Measurements from ENCODE around the gene FAM168A. TPM values are rescaled to one million over a fixed set of nuclear protein-coding genes. Genes with fewer than 3 reads are reported as not detected.

Gene FAM168A
- total RNA-seq, 1 experiment from 2014 or later = 12.9 TPM

DNA sequence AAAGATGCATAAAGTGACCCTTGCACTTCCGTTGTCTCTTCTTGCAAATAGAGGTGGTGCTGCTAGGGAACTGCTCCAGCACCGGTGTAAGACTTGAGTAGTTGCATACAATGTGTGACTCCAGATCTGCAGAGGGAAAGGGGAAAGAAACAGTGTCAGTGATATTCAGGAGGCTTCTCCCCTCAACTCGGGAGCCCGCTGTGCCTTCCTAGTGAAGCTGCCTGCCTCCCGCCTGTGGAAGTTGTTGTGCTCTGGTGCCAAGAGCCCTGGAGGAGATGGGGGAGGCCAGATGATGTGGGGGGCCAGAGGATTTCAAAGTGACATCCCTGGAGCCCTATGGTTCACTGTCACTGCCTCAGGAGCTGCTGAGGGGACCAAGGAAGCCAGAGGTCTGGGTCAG is 191.3 kb downstream of the FAM168A start:
- no peak overlapping the region for H3K4me2 ChIP-seq (ENCODE audit: low read depth, low read length, poor library complexity, severe bottlenecking)
- H3K4me3 ChIP-seq (ENCODE audit: low read length) = no peak overlapping the region
- H3K9me3 ChIP-seq (ENCODE audit: low read length) = no peaks in the 10 kb centered on the region
- no peaks in the 10 kb centered on the region for H3K4me1 ChIP-seq (ENCODE audit: low read length)
- H3K27me3 ChIP-seq (ENCODE audit: low read length) = no peaks in the 10 kb centered on the region
- no peaks in the 10 kb centered on the region for H3K79me2 ChIP-seq (ENCODE audit: low read length)
- H3K36me3 ChIP-seq (ENCODE audit: insufficient read depth, low read length) = peaks cover 19% of the 10 kb centered on the region
- no peaks in the 10 kb centered on the region for H3K9me2 ChIP-seq (replicated peaks; ENCODE audit: insufficient read depth, low read length)
- no peaks in the 10 kb centered on the region for H4K20me1 ChIP-seq (ENCODE audit: insufficient read depth, low read depth, low read length)
- H3K9ac ChIP-seq (ENCODE audit: low read length) = no peak overlapping the region
- no peak overlapping the region for H3K27ac ChIP-seq (ENCODE audit: low read length)
- no peak for DNase-seq
- no peak overlapping the region for H2AFZ ChIP-seq (ENCODE audit: low read length)

DNA sequence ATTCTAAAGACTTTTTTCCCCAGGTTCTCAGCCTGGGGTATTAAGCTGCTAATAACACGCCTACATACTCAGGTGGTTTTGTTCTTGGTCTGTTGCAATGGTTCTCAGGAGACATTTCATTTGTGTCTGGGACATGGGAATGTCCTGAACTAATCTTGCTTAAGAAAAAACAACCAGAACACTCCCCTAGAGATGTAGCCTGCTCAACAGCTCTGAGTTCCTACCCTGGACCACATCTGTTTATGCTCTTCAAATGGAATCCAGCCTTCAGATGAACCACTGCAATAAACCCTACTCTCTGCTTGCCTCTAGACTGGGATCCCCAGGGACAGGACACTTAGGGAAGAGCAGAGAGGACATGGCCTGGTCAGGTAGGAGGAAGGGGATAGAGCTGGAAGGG is 191.8 kb downstream of the FAM168A start:
- DNase-seq = no peak
- H3K36me3 ChIP-seq (ENCODE audit: insufficient read depth, low read length) = peaks cover 19% of the 10 kb centered on the region
- H4K20me1 ChIP-seq (ENCODE audit: insufficient read depth, low read depth, low read length) = no peaks in the 10 kb centered on the region
- H3K79me2 ChIP-seq (ENCODE audit: low read length) = no peaks in the 10 kb centered on the region
- no peak overlapping the region for H2AFZ ChIP-seq (ENCODE audit: low read length)
- H3K4me3 ChIP-seq (ENCODE audit: low read length) = no peak overlapping the region
- no peaks in the 10 kb centered on the region for H3K27me3 ChIP-seq (ENCODE audit: low read length)
- no peaks in the 10 kb centered on the region for H3K9me2 ChIP-seq (replicated peaks; ENCODE audit: insufficient read depth, low read length)
- no peak overlapping the region for H3K4me2 ChIP-seq (ENCODE audit: low read depth, low read length, poor library complexity, severe bottlenecking)
- no peak overlapping the region for H3K27ac ChIP-seq (ENCODE audit: low read length)
- H3K9ac ChIP-seq (ENCODE audit: low read length) = no peak overlapping the region
- no peaks in the 10 kb centered on the region for H3K9me3 ChIP-seq (ENCODE audit: low read length)
- no peaks in the 10 kb centered on the region for H3K4me1 ChIP-seq (ENCODE audit: low read length)

DNA sequence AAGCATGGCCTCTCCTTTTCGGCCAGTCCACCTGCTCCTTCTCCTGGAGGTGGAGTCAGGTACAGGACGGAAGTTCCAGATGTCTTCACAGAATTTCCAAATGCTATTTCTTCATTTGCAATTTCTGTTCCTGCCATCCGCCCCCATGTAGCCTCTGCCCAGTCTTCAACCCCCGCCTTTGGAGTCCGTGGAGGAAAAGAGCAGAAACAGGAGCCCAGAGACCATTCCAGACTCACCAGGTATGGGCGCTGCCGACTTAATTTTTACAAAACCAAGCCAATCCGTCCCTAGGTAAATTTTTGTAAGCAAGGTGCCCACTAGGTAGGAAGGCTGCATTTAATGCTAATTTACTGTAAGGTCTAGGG is 192.8 kb downstream of the FAM168A start:
- Histone ChIP-seq H3K9me2 (replicated peaks; ENCODE audit: insufficient read depth, low read length) (no peaks in the 10 kb centered on the region), H2AFZ (ENCODE audit: low read length) (no peak overlapping the region), H3K9me3 (ENCODE audit: low read length) (no peaks in the 10 kb centered on the region), H3K4me3 (ENCODE audit: low read length) (no peak overlapping the region), H3K27ac (ENCODE audit: low read length) (no peak overlapping the region), H3K36me3 (ENCODE audit: insufficient read depth, low read length) (peaks cover 24% of the 10 kb centered on the region), H3K4me1 (ENCODE audit: low read length) (no peaks in the 10 kb centered on the region), H3K27me3 (ENCODE audit: low read length) (no peaks in the 10 kb centered on the region), H3K79me2 (ENCODE audit: low read length) (no peaks in the 10 kb centered on the region), H3K4me2 (ENCODE audit: low read depth, low read length, poor library complexity, severe bottlenecking) (no peak overlapping the region), H4K20me1 (ENCODE audit: insufficient read depth, low read depth, low read length) (no peaks in the 10 kb centered on the region), H3K9ac (ENCODE audit: low read length) (no peak overlapping the region)
- DNase-seq = no peak

DNA sequence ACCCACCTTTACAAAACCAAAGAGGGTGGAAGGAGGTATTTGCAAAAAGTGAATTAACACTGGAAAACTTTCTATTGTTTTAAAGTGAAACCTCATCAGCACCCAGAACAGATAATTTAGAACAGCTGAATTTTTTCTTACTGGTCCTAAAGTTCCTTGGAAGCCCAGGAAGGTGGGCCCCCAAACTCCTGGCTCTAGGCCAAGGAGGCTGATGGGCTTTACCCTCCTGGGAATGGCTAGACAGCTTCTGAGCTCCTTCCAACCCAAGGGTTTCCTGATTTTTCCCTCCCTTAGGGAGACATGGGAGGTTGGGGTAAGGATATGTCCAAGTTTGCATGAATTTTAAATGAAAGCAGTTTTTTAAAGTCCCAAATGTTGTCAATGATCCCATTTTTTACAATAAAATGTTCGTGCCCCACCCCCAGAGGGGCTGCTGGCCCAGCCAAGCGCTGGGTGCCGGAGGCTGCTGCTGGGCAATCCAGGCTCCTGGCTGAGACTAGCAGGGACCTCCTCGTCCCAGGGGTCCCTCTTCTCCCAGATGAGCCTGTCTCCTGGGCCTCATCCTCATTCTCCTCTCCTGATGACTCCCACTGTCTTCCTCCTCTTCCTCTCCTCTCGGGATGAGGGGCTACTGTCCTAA is 193.3 kb downstream of the FAM168A start:
- Histone ChIP-seq H3K4me1 (ENCODE audit: low read length) (no peaks in the 10 kb centered on the region), H3K9me2 (replicated peaks; ENCODE audit: insufficient read depth, low read length) (no peaks in the 10 kb centered on the region), H3K4me3 (ENCODE audit: low read length) (no peak overlapping the region), H3K36me3 (ENCODE audit: insufficient read depth, low read length) (peaks cover 25% of the 10 kb centered on the region), H3K4me2 (ENCODE audit: low read depth, low read length, poor library complexity, severe bottlenecking) (no peak overlapping the region), H3K27ac (ENCODE audit: low read length) (no peak overlapping the region), H4K20me1 (ENCODE audit: insufficient read depth, low read depth, low read length) (no peaks in the 10 kb centered on the region), H2AFZ (ENCODE audit: low read length) (no peak overlapping the region), H3K27me3 (ENCODE audit: low read length) (no peaks in the 10 kb centered on the region), H3K79me2 (ENCODE audit: low read length) (no peaks in the 10 kb centered on the region), H3K9me3 (ENCODE audit: low read length) (no peaks in the 10 kb centered on the region), H3K9ac (ENCODE audit: low read length) (no peak overlapping the region)
- DNase-seq = no peak

DNA sequence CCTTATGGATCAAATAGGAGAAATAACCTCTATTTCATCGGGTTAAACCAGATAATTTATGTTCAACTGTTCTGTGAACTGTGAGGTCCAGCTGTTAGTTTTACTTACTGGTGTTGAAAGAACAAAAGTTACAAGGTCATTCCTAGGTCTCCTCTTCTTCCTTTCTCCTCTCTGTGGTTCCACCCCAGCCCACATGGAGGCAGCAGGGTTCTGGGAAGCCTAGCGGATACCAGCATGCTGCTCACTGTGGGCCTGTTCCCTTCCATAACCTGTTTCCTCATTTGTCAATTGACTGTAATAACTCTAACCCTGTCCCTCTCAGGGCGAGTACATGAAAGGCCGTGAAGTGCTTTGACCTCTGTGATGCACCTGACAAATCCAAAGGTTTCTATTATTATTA is 193.9 kb downstream of the FAM168A start:
- Histone ChIP-seq H3K4me1 (ENCODE audit: low read length) (no peaks in the 10 kb centered on the region), H3K36me3 (ENCODE audit: insufficient read depth, low read length) (peaks cover 29% of the 10 kb centered on the region), H3K27me3 (ENCODE audit: low read length) (no peaks in the 10 kb centered on the region), H4K20me1 (ENCODE audit: insufficient read depth, low read depth, low read length) (no peaks in the 10 kb centered on the region), H3K4me3 (ENCODE audit: low read length) (no peak overlapping the region), H3K9me2 (replicated peaks; ENCODE audit: insufficient read depth, low read length) (no peaks in the 10 kb centered on the region), H3K27ac (ENCODE audit: low read length) (no peak overlapping the region), H3K9me3 (ENCODE audit: low read length) (no peaks in the 10 kb centered on the region), H3K79me2 (ENCODE audit: low read length) (no peaks in the 10 kb centered on the region), H3K4me2 (ENCODE audit: low read depth, low read length, poor library complexity, severe bottlenecking) (no peak overlapping the region), H3K9ac (ENCODE audit: low read length) (no peak overlapping the region), H2AFZ (ENCODE audit: low read length) (no peak overlapping the region)
- DNase-seq = no peak

- H3K27ac ChIP-seq (ENCODE audit: low read length) = no peak overlapping the region
- H3K4me3 ChIP-seq (ENCODE audit: low read length) = no peak overlapping the region
- H3K4me1 ChIP-seq (ENCODE audit: low read length) = no peaks in the 10 kb centered on the region
- no peaks in the 10 kb centered on the region for H4K20me1 ChIP-seq (ENCODE audit: insufficient read depth, low read depth, low read length)
- H3K9me3 ChIP-seq (ENCODE audit: low read length) = no peaks in the 10 kb centered on the region
- peaks cover 29% of the 10 kb centered on the region for H3K36me3 ChIP-seq (ENCODE audit: insufficient read depth, low read length)
- H3K79me2 ChIP-seq (ENCODE audit: low read length) = no peaks in the 10 kb centered on the region
- no peak overlapping the region for H2AFZ ChIP-seq (ENCODE audit: low read length)
- no peaks in the 10 kb centered on the region for H3K9me2 ChIP-seq (replicated peaks; ENCODE audit: insufficient read depth, low read length)
- no peak for DNase-seq
- no peak overlapping the region for H3K9ac ChIP-seq (ENCODE audit: low read length)
- no peak overlapping the region for H3K4me2 ChIP-seq (ENCODE audit: low read depth, low read length, poor library complexity, severe bottlenecking)
- H3K27me3 ChIP-seq (ENCODE audit: low read length) = no peaks in the 10 kb centered on the region
Measured at GRCh38 chr11:73403541-73403940, 194.4 kb downstream of the FAM168A start.

DNA sequence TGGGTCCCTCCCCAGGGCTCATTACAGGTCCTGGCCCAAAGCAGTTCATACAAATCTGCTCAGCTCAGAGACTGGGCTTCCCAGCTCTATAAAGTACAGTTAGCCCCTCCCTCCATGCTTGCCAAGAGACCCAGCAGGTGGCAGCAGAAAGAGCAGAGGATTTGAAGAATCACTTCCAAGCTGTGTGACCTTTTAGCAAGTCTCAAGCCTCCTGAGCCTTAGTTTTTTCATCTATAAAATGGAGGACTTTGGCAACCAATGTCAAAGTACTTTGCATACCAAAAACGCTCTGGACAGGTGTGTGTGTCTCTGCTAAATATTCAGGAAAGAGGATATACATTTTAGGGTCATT is 195.1 kb downstream of the FAM168A start:
- Histone ChIP-seq H3K4me3 (ENCODE audit: low read length) (no peak overlapping the region), H3K9me2 (replicated peaks; ENCODE audit: insufficient read depth, low read length) (no peaks in the 10 kb centered on the region), H4K20me1 (ENCODE audit: insufficient read depth, low read depth, low read length) (no peaks in the 10 kb centered on the region), H3K79me2 (ENCODE audit: low read length) (no peaks in the 10 kb centered on the region), H3K27ac (ENCODE audit: low read length) (no peak overlapping the region), H3K27me3 (ENCODE audit: low read length) (no peaks in the 10 kb centered on the region), H3K36me3 (ENCODE audit: insufficient read depth, low read length) (peaks cover 29% of the 10 kb centered on the region), H3K4me1 (ENCODE audit: low read length) (no peaks in the 10 kb centered on the region), H3K9ac (ENCODE audit: low read length) (no peak overlapping the region), H2AFZ (ENCODE audit: low read length) (no peak overlapping the region), H3K9me3 (ENCODE audit: low read length) (no peaks in the 10 kb centered on the region), H3K4me2 (ENCODE audit: low read depth, low read length, poor library complexity, severe bottlenecking) (no peak overlapping the region)
- DNase-seq = peak; percentile 72

GRCh38 chr11:73401924-73402833 is 195.7 kb downstream of the FAM168A start:
- Histone ChIP-seq H3K9ac (ENCODE audit: low read length) (no peak overlapping the region), H3K9me2 (replicated peaks; ENCODE audit: insufficient read depth, low read length) (no peaks in the 10 kb centered on the region), H3K4me1 (ENCODE audit: low read length) (no peaks in the 10 kb centered on the region), H3K36me3 (ENCODE audit: insufficient read depth, low read length) (peaks cover 29% of the 10 kb centered on the region), H4K20me1 (ENCODE audit: insufficient read depth, low read depth, low read length) (no peaks in the 10 kb centered on the region), H3K4me2 (ENCODE audit: low read depth, low read length, poor library complexity, severe bottlenecking) (no peak overlapping the region), H3K4me3 (ENCODE audit: low read length) (no peak overlapping the region), H3K9me3 (ENCODE audit: low read length) (no peaks in the 10 kb centered on the region), H2AFZ (ENCODE audit: low read length) (no peak overlapping the region), H3K27me3 (ENCODE audit: low read length) (no peaks in the 10 kb centered on the region), H3K79me2 (ENCODE audit: low read length) (no peaks in the 10 kb centered on the region), H3K27ac (ENCODE audit: low read length) (no peak overlapping the region)
- DNase-seq = no peak

All from Karpas-422 (cell line).